ENCODE results near the gene DYNC1I1.

DYNC1I1 gene

DNA sequence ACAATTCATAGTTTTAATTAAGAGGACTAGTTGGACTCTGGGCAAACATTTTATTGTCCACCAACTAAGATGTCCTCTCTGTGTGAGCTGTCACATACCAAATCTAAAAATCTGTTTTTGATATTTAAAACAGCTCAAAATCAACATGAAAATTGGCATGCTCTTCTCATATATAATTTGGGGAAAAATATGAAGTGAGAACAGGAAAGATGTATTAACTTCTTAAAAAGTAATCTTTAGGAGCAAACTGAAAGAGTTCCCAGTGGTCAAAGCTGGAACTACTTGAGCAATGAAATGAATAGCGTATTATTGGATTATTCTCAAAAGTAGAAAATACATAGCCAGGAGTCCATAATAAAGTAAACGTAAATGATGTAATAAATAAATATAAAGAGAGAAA is 147.2 kb downstream of the DYNC1I1 start:
- TF ChIP-seq EZH2phosphoT487 (conservative IDR thresholded peaks at IDR 0.05; ENCODE audit: low read length): no peak
- TF ChIP-seq, protein P1, sequence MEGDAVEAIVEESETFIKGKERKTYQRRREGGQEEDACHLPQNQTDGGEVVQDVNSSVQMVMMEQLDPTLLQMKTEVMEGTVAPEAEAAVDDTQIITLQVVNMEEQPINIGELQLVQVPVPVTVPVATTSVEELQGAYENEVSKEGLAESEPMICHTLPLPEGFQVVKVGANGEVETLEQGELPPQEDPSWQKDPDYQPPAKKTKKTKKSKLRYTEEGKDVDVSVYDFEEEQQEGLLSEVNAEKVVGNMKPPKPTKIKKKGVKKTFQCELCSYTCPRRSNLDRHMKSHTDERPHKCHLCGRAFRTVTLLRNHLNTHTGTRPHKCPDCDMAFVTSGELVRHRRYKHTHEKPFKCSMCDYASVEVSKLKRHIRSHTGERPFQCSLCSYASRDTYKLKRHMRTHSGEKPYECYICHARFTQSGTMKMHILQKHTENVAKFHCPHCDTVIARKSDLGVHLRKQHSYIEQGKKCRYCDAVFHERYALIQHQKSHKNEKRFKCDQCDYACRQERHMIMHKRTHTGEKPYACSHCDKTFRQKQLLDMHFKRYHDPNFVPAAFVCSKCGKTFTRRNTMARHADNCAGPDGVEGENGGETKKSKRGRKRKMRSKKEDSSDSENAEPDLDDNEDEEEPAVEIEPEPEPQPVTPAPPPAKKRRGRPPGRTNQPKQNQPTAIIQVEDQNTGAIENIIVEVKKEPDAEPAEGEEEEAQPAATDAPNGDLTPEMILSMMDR (IDR thresholded peaks at IDR 0.05; ENCODE audit: insufficient read depth, low read length, poor library complexity, severe bottlenecking): no peak
- no peaks in the 10 kb centered on the region for H3K9me2 ChIP-seq (replicated peaks; ENCODE audit: insufficient read depth, low read length)
- H3K4me3 ChIP-seq (ENCODE audit: insufficient read depth, low read length, poor library complexity, severe bottlenecking): no peak overlapping the region
- no peaks in the 10 kb centered on the region for H3K79me2 ChIP-seq (ENCODE audit: insufficient read depth, low read length)
- no peaks in the 10 kb centered on the region for H3K27me3 ChIP-seq (ENCODE audit: low read length)
- no peak overlapping the region for H3K4me2 ChIP-seq (ENCODE audit: low read depth, low read length, poor library complexity, severe bottlenecking)
- no peak overlapping the region for H2AFZ ChIP-seq (ENCODE audit: low read depth, low read length, severe bottlenecking)
- H3K9ac ChIP-seq (ENCODE audit: low read length): no peak overlapping the region
- H3K9me3 ChIP-seq (ENCODE audit: insufficient read depth, low read length): no peaks in the 10 kb centered on the region
- H3K36me3 ChIP-seq (ENCODE audit: low read length): no peaks in the 10 kb centered on the region
- H4K20me1 ChIP-seq (ENCODE audit: low read depth, low read length): no peaks in the 10 kb centered on the region
- no peaks in the 10 kb centered on the region for H3F3A ChIP-seq (ENCODE audit: insufficient read depth)
- no peak overlapping the region for H3K27ac ChIP-seq (ENCODE audit: low read depth, low read length)

DNA sequence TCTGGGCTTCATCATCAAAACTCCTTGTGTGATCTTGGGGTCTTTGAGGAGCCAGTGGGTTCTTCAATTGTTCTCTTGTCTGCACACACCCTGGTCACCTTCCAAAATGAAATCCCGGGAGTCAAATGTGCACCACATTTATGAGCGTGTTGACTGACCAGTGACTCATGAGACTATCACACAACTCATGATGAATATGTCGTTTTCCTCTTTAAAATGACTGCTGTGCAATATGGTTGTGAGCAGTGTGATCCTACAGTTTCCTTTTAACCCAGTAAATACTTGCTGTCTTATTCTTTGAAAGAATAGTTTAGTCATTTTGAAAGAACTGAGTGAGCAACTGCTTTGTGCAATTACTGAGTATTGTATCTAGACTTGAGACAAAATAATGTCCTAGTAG is 149.2 kb downstream of the DYNC1I1 start:
- no peaks in the 10 kb centered on the region for H3F3A ChIP-seq (ENCODE audit: insufficient read depth)
- TF ChIP-seq, protein P1 (IDR thresholded peaks at IDR 0.05; ENCODE audit: insufficient read depth, low read length, poor library complexity, severe bottlenecking): no peak
- TF ChIP-seq EZH2phosphoT487 (conservative IDR thresholded peaks at IDR 0.05; ENCODE audit: low read length): no peak
- no peak overlapping the region for H3K9ac ChIP-seq (ENCODE audit: low read length)
- no peak overlapping the region for H2AFZ ChIP-seq (ENCODE audit: low read depth, low read length, severe bottlenecking)
- H3K27ac ChIP-seq (ENCODE audit: low read depth, low read length): no peak overlapping the region
- H4K20me1 ChIP-seq (ENCODE audit: low read depth, low read length): no peaks in the 10 kb centered on the region
- H3K9me3 ChIP-seq (ENCODE audit: insufficient read depth, low read length): no peaks in the 10 kb centered on the region
- H3K79me2 ChIP-seq (ENCODE audit: insufficient read depth, low read length): no peaks in the 10 kb centered on the region
- no peaks in the 10 kb centered on the region for H3K9me2 ChIP-seq (replicated peaks; ENCODE audit: insufficient read depth, low read length)
- H3K36me3 ChIP-seq (ENCODE audit: low read length): no peaks in the 10 kb centered on the region
- H3K4me2 ChIP-seq (ENCODE audit: low read depth, low read length, poor library complexity, severe bottlenecking): no peak overlapping the region
- no peaks in the 10 kb centered on the region for H3K27me3 ChIP-seq (ENCODE audit: low read length)
- no peak overlapping the region for H3K4me3 ChIP-seq (ENCODE audit: insufficient read depth, low read length, poor library complexity, severe bottlenecking)

DNA sequence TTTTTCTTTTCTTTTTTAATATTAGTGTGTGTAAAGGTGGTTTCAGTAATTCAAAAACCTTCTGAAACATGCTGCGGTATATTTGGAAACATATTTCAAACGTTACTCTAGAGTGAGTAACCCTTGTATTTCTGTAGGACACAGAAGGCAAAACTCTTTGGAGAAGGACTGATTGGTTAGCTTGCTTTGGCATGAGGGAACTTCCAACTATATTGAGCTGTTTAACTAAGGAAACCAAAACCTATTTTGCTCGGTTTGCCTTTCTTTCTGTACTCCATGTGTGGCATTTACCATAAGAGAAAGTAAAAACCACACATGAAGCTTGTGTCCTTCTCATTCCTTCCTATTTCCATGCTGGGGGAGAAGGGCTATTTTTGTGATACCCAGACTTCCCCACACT is 149.8 kb downstream of the DYNC1I1 start:
- Histone ChIP-seq H3K27me3 (ENCODE audit: low read length) (no peaks in the 10 kb centered on the region), H2AFZ (ENCODE audit: low read depth, low read length, severe bottlenecking) (no peak overlapping the region), H3F3A (ENCODE audit: insufficient read depth) (no peaks in the 10 kb centered on the region), H3K4me3 (ENCODE audit: insufficient read depth, low read length, poor library complexity, severe bottlenecking) (no peak overlapping the region), H3K27ac (ENCODE audit: low read depth, low read length) (no peak overlapping the region), H3K36me3 (ENCODE audit: low read length) (no peaks in the 10 kb centered on the region), H3K79me2 (ENCODE audit: insufficient read depth, low read length) (no peaks in the 10 kb centered on the region), H3K9me3 (ENCODE audit: insufficient read depth, low read length) (no peaks in the 10 kb centered on the region), H3K9ac (ENCODE audit: low read length) (no peak overlapping the region), H4K20me1 (ENCODE audit: low read depth, low read length) (no peaks in the 10 kb centered on the region), H3K4me2 (ENCODE audit: low read depth, low read length, poor library complexity, severe bottlenecking) (no peak overlapping the region), H3K9me2 (replicated peaks; ENCODE audit: insufficient read depth, low read length) (no peaks in the 10 kb centered on the region)
- TF ChIP-seq EZH2phosphoT487 (conservative IDR thresholded peaks at IDR 0.05; ENCODE audit: low read length): no peak
- TF ChIP-seq, protein P1 (IDR thresholded peaks at IDR 0.05; ENCODE audit: insufficient read depth, low read length, poor library complexity, severe bottlenecking): no peak
